ENCODE data around the gene MRPS27.
A peak's percentile ranks its signal among the peaks of the same experiment; 100 is the strongest.
"Not testable (repeated sequence)": the region's sequence is repeated elsewhere in the genome, so short reads cannot be mapped to it uniquely, and the experiment has no call there.

MRPS27 gene

GRCh38 chr5:72197393-72197792 lies 122.6 kb downstream of the MRPS27 start:
- no peak for DNase-seq

- no peak for DNase-seq
Measured at GRCh38 chr5:72195581-72195980, 124.5 kb downstream of the MRPS27 start.

DNA sequence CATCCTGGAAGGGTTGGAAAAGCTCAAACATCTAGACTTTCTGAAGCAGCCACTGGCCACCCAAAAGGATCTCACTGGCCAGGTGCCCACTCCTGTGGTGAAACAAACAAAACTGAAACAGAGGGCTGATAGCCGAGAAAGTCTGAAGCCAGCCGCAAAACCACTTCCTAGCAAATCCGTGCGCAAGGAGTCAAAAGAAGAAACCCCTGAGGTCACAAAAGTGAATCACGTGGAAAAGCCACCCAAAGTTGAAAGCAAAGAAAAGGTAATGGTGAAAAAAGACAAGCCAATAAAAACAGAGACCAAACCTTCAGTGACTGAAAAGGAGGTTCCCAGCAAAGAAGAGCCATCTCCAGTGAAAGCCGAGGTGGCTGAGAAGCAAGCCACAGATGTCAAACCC lies 125.2 kb downstream of the MRPS27 start:
- DNase-seq: no peak

- no peak for DNase-seq
Measured at GRCh38 chr5:72191404-72191803, 128.6 kb downstream of the MRPS27 start.

- DNase-seq: peak; percentile 25
Measured at GRCh38 chr5:72189146-72189545, 130.9 kb downstream of the MRPS27 start.

DNA sequence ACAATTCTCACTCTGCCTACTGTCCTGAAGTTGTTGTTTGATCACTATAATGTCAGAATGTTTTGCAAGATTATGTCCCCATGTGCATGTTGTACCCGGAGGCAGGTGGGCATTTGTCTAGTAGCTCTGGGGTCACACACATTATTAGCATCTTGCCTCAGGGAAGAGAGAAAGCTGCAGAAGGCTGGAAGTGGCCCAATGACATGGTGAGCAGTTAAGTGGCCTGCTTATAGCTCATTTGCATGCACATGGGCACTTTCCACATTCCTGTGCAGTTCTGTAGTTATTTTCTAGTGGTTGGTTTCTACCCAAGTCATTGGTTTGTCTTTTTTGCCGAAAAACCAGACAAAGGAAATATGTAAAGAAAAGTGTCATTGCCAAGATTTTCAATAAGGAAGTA lies 131.9 kb downstream of the MRPS27 start:
- DNase-seq: no peak

DNA sequence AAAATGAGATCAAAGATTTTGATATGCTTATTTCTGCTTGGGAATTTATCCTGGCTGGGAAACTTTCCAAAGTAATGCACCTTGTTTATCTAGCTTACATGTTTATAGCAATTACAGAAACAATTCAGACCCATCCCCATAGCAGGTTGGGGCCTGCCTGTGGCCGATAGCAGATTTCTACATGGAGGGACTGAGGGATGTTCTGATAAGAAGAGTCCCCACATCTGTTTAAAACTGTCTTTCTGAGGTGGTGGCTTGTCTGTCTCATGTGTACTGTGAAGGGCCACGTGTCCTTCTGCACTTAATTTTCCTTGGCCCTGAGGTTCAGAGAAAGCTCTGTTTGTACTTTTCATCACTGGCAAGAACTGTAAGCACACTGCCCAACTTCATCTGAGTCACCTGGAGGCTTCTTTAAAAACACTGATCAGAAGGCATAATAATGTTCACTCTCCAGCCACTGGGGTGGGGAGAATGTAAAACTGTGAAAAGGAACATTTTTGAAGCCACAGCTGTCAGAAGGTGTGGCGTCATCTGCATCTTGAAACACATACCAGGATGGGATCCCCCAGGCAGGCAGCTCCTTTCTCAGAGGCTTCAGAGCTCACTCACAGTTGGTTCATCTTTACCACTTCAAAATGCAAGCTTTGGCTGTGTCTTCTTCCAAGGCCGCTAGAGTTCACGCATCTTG lies 132.5 kb downstream of the MRPS27 start:
- peak; percentile 47 for DNase-seq

DNA sequence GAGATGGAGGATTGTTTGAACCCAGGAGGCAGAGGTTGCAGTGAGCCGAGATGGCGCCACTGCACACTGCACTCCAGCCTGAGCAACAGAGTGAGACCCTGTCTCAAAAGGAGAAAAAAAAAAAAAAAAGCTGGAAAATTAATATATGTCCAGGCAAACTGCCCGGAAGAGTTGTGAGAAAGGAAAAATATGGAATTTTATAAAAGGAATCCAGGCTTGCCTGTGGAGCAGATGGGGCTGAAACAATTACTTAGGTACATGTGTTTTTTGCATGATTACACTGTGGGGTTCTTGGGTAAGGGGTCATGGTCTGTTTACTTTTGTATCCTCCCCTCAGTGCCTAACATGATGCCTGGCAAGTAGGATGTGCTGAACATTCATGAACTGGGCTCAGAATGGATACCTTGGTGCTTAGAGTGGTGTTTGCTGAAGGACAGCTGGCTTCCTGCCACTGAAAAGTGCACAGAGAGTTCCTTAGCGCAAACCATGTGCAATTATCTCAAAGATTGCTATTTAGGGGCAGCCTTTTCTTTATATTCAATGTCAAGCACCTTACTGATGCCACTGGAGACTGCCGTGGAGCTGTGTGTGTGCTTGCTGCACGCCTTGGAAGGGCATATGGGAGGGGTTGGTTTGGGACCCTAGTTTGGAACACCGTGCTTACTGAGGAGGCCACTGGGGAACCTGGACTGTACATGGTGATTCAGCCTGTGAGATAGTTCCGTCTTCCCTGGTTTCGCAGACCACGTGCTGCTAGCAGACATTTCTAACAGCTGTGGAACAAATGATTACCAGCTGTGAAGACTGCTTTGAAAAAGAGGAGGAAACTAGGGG lies 134.3 kb downstream of the MRPS27 start:
- DNase-seq: peak; percentile 89

DNA sequence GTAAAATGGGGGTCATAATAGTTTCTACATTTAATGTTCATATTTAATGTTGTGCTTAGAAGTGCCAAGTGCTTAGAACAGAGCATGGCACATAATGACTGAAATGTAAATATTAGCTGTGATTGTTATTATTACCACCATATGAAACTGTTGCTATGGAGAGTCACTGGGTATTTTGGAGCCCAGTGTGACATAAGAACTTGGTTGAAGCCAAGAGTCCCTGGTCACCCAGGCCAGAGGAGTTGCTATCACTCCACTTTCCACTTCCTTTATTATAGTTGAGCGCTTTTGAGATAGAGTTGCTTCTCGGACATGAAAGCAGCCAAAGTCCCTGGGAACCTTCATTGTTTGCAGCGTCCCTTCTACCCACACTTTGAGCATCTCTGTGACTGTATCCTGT lies 135.6 kb downstream of the MRPS27 start:
- no peak for DNase-seq

- DNase-seq: no peak
Measured at GRCh38 chr5:72183101-72183520, 136.9 kb downstream of the MRPS27 start.

GRCh38 chr5:72182686-72183085 lies 137.4 kb downstream of the MRPS27 start:
- DNase-seq: no peak

DNA sequence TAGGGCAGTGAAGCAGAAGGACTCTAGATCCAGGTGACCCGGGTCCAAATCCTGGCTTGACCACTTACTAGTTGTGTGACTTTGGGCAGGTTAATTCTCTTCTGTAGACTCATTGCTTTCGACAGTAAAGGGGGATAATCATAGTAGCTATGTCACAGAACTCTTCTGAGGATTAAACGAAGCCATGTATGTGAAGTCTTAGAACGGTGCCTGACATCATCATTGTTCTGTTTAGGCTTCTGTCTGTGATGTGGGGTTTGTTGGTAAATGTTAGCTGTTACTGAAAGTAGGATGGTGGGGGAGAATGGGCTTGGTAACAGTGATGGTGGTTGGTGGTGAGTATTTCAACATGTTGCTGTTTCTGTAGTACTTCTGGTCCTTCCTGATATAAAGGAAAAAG lies 139.1 kb downstream of the MRPS27 start:
- no peak for DNase-seq

- no peak for DNase-seq
Measured at GRCh38 chr5:72179816-72180440, 140.1 kb downstream of the MRPS27 start.

DNA sequence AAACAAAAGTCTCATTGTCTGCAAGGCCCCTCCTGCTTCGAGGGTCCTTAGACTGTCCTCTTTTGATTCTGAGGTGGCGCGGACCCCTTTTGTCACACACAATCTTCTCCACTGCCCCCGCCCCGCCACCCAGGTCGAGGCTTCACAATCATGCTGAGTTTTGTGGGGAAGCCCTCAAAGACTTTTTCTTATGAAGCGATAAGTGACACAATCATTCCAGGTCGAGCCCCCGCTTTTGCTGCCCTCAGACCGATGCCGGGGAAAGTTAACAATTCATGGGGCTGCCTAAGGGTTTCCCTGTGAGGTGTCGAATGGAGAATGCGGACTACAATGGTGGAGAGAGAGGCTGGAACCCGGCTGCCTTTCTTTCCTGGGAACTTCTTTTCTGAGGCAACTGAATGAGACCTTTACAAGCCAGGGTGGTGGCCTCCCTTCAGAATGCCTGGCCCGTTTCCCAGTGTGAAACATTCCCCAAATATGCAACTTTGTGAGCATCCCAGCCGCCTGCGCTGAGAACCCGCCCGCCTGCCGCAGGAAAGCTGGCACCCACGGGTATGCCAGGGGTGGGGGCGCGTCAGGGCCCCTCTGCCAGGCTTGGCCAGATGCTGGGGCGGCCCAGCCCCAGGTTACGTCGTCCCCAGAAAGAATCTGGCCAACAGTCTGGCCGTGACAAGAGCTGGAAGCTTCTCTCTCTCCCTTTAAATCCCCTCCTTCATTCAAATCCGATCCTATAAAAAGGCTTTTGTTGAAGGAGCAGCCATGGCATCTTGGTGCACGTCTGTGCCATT lies 140.8 kb downstream of the MRPS27 start:
- DNase-seq: peak; percentile 93

DNA sequence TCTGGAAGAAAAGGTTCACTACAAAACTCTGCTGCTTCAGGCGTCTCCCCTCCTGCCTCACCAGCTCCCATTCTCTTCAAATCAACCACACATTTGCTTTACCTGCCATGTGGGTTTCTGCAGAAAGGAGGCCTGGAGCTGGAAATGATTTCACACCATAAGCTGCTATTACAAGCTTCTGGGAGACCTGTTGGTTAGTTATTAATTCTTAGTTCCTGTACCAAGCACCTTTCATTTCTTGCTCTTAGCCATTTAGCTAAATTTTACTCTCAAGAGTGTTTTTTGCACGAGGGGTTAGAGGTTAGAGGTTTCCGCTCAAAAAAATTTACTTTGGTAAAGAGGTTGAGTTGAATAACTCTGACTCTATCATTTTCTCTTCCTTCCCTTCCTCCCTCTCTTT lies 142.5 kb downstream of the MRPS27 start:
- no peak for DNase-seq

GRCh38 chr5:72172786-72173185 lies 147.3 kb downstream of the MRPS27 start:
- no peak for DNase-seq

GRCh38 chr5:72171667-72172066 lies 148.4 kb downstream of the MRPS27 start:
- no peak for DNase-seq

- not testable (repeated sequence) for DNase-seq
Measured at GRCh38 chr5:72171181-72171580, 148.9 kb downstream of the MRPS27 start.

DNA sequence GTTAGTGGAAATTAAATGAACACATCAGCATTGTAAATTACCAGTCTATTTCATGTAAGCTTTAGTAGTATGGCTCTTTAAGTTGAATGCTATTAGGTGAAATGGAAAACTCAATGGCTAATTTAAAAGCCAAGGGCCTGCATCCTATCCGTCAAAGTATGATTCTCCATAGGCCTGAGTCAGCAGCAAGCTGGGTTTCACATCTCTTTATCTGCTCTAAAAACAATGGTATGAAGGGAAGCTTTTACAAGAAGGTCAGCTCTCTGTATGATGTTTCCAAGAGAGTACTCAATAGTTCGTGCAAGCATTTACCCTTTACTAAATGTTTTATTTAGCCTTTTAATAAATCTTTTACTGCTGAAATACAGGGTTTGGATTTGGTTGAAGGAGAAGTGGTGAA lies 149.9 kb downstream of the MRPS27 start:
- DNase-seq: no peak
